MM.1S (cell line): Measurements from ENCODE around the gene HDLBP.

Experiments
- DNase-seq: peaks from one replicate; pipeline ENCODE4 v3.0.0-alpha.2; 2015
- H2AFZ ChIP-seq: fragments of 300-600 bp; sonication (generic); 2 replicates; pipeline ENCODE4 v1.6.0; 2016; ENCODE audit warnings: antibody characterized with exemption, low read length
- H3F3A ChIP-seq: fragments of 300-600 bp; sonication (generic); 2 replicates; pipeline ENCODE4 v1.6.1; 2016; ENCODE audit warnings: mild to moderate bottlenecking, antibody characterized with exemption, low read length, moderate library complexity, mixed read lengths; ENCODE audit not compliant: insufficient read depth
- H3K27ac ChIP-seq: fragments of 300-600 bp; sonication (generic); 2 replicates; pipeline ENCODE4 v1.5.1; 2016; ENCODE audit warnings: mild to moderate bottlenecking, low read length
- H3K27me3 ChIP-seq: fragments of 300-600 bp; sonication (generic); replicated peaks from 2 replicates; pipeline ENCODE4 v1.6.0; 2016; ENCODE audit warnings: low read length; ENCODE audit not compliant: insufficient read depth
- H3K36me3 ChIP-seq: fragments of 300-600 bp; sonication (generic); replicated peaks from 2 replicates; pipeline ENCODE4 v1.6.1; 2016; ENCODE audit warnings: mild to moderate bottlenecking, low read length, mixed read lengths; ENCODE audit not compliant: insufficient read depth
- H3K4me1 ChIP-seq: fragments of 300-600 bp; sonication (generic); 2 replicates; pipeline ENCODE4 v1.6.1; 2016; ENCODE audit warnings: low read length, mixed read lengths
- H3K4me2 ChIP-seq: fragments of 300-600 bp; sonication (generic); 2 replicates; pipeline ENCODE4 v1.6.0; 2016; ENCODE audit warnings: low read depth, low read length
- H3K4me3 ChIP-seq: fragments of 300-600 bp; sonication (generic); 2 replicates; pipeline ENCODE4 v1.5.1; 2016; ENCODE audit warnings: low read length, mixed read lengths
- H3K79me2 ChIP-seq: fragments of 300-600 bp; sonication (generic); 2 replicates; pipeline ENCODE4 v1.6.1; 2016; ENCODE audit warnings: mixed run types, low read length, mixed read lengths
- H3K9ac ChIP-seq: fragments of 300-600 bp; sonication (generic); 2 replicates; pipeline ENCODE4 v1.6.1; 2016; ENCODE audit warnings: low read length, mixed read lengths
- H3K9me2 ChIP-seq: fragments of 300-600 bp; sonication (generic); replicated peaks from 2 replicates; pipeline ENCODE4 v1.6.1; 2016; ENCODE audit warnings: mild to moderate bottlenecking, low read length, mixed read lengths; ENCODE audit not compliant: insufficient read depth
- H3K9me3 ChIP-seq: fragments of 300-600 bp; sonication (generic); replicated peaks from 2 replicates; pipeline ENCODE4 v1.6.1; 2016; ENCODE audit warnings: mild to moderate bottlenecking, low read length, mixed read lengths; ENCODE audit not compliant: insufficient read depth
- H4K20me1 ChIP-seq: fragments of 300-600 bp; sonication (generic); 2 replicates; pipeline ENCODE4 v1.6.1; 2016; ENCODE audit warnings: mild to moderate bottlenecking, low read length, moderate library complexity, mixed read lengths; ENCODE audit not compliant: insufficient read depth
- EZH2 ChIP-seq: fragments of 300-600 bp; sonication (generic); optimal IDR thresholded peaks from 2 replicates; pipeline ENCODE3; 2017; ENCODE audit warnings: low read depth, mild to moderate bottlenecking, antibody characterized with exemption, low read length, mixed read lengths
- EZH2phosphoT487 ChIP-seq: fragments of 300-600 bp; sonication (generic); IDR thresholded peaks from 2 replicates; pipeline ENCODE4 v1.6.1; 2018; ENCODE audit warnings: antibody characterized with exemption, low read length
- TF ChIP-seq, protein P1 (sequence below): fragments of 300-600 bp; sonication (generic); IDR thresholded peaks from 2 replicates; pipeline ENCODE4 v1.5.1; 2016; ENCODE audit warnings: antibody characterized with exemption, low read length, mixed read lengths

Gene HDLBP

DNA sequence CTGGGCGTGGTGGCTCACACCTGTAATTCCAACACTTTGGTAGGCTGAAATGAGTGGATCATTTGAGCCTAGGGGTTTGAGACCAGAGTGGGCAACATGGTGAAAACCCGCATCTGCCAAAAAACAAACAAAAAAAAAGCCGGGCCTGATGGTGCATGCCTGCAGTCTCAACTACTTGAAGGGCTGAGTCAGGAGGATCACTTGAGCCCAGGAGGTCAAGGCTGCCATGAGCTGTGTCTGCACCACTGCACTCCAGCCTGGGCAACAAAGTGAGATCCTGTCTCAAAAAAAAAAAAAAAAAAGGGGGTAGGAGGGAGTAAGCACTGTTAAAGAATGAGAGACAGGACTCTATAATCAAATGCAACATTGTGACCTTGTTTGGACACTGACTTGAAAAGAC is 54.6 kb downstream of the HDLBP start:
- no peak overlapping the region for H2AFZ ChIP-seq
- H3K27ac ChIP-seq = no peak overlapping the region
- no peaks in the 10 kb centered on the region for H3K27me3 ChIP-seq
- no peak overlapping the region for H3K4me2 ChIP-seq
- peaks cover 68% of the 10 kb centered on the region for H3K79me2 ChIP-seq
- H3K9me2 ChIP-seq = no peaks in the 10 kb centered on the region
- no peaks in the 10 kb centered on the region for H4K20me1 ChIP-seq
- H3K9me3 ChIP-seq = no peaks in the 10 kb centered on the region
- H3K4me1 ChIP-seq = no peaks in the 10 kb centered on the region
- H3F3A ChIP-seq = no peaks in the 10 kb centered on the region
- no peak overlapping the region for H3K9ac ChIP-seq
- no peak for TF ChIP-seq EZH2phosphoT487
- no peak for TF ChIP-seq EZH2
- TF ChIP-seq, protein P1, sequence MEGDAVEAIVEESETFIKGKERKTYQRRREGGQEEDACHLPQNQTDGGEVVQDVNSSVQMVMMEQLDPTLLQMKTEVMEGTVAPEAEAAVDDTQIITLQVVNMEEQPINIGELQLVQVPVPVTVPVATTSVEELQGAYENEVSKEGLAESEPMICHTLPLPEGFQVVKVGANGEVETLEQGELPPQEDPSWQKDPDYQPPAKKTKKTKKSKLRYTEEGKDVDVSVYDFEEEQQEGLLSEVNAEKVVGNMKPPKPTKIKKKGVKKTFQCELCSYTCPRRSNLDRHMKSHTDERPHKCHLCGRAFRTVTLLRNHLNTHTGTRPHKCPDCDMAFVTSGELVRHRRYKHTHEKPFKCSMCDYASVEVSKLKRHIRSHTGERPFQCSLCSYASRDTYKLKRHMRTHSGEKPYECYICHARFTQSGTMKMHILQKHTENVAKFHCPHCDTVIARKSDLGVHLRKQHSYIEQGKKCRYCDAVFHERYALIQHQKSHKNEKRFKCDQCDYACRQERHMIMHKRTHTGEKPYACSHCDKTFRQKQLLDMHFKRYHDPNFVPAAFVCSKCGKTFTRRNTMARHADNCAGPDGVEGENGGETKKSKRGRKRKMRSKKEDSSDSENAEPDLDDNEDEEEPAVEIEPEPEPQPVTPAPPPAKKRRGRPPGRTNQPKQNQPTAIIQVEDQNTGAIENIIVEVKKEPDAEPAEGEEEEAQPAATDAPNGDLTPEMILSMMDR = no peak
- H3K36me3 ChIP-seq = peaks cover 6% of the 10 kb centered on the region
- no peak for DNase-seq
- no peak overlapping the region for H3K4me3 ChIP-seq

DNA sequence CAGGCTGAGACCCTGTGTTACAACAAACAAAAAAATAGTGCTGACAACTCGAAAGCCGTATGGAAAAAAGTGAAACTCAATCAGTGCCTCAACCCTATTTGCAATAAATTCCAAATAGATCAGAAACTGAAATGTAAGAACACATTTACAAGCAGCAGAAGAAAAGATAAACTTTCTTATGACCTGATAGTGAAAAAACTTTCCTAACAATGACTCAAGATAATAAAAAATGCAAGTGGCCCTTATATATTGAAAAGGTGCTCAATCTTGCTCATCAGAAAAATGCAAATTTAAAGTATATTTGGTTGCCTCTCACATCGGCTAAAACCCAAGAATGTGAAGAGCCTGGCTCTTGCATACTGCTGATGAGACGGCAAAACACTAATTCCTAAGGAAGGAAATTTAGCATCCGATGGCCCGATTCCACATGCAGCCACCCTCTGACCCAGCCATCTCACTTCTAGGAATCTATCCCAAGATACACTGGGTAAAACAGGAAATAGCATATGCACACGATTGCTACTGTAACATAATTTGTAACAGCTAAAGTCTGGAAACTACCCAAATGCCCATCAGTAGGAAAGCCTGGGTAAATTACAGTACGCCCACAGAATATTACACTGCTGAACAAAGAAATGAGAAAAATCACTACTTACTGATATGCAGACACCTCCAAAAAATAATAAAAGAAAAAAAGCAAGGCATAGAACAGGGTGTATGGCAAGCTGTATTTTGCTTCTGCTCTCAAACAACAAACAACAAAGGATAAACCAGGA is 56.8 kb downstream of the HDLBP start:
- no peaks in the 10 kb centered on the region for H3K4me1 ChIP-seq
- H3K27ac ChIP-seq = no peak overlapping the region
- no peaks in the 10 kb centered on the region for H4K20me1 ChIP-seq
- no peak overlapping the region for H3K4me3 ChIP-seq
- H3K9ac ChIP-seq = no peak overlapping the region
- H3K9me2 ChIP-seq = no peaks in the 10 kb centered on the region
- H3K36me3 ChIP-seq = peaks cover 13% of the 10 kb centered on the region
- DNase-seq = no peak
- peaks cover 71% of the 10 kb centered on the region for H3K79me2 ChIP-seq
- no peaks in the 10 kb centered on the region for H3F3A ChIP-seq
- no peak overlapping the region for H2AFZ ChIP-seq
- H3K9me3 ChIP-seq = no peaks in the 10 kb centered on the region
- no peak overlapping the region for H3K4me2 ChIP-seq
- H3K27me3 ChIP-seq = no peaks in the 10 kb centered on the region
- TF ChIP-seq, protein P1 = no peak
- no peak for TF ChIP-seq EZH2phosphoT487
- TF ChIP-seq EZH2 = no peak

DNA sequence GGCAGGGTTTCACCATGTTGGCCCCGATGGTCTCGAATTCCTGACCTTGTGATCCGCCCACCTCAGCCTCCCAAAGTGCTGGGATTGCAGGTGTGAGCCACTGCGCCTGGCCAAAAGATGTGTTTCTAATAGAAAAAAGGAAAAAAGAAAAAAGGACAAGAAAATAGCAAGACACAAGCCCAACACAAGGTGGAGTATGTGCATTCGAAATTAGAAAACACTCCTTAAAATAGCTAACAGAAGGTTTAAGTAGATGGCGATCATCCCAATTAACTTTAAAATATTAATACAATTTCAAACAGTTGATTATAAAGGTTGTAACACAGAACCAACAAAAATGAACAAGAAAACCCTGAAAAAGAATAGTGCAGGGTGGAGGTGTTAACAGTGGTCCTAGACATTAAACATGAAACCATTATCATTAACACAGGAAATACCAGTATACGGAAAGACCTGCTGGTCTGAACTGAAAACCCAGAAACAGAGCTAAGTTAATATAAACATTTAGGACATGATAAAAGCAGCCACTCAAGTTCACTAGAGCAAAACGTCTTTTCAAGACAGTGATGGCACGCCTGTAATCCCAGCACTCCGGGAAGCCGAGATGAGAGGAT is 57.9 kb downstream of the HDLBP start:
- no peak overlapping the region for H3K4me3 ChIP-seq
- no peak for DNase-seq
- peaks cover 6% of the 10 kb centered on the region for H3K36me3 ChIP-seq
- H3K4me2 ChIP-seq = no peak overlapping the region
- no peaks in the 10 kb centered on the region for H3K27me3 ChIP-seq
- no peaks in the 10 kb centered on the region for H3K4me1 ChIP-seq
- TF ChIP-seq, protein P1 = no peak
- TF ChIP-seq EZH2phosphoT487 (no peak), EZH2 (no peak)
- H3F3A ChIP-seq = no peaks in the 10 kb centered on the region
- no peaks in the 10 kb centered on the region for H3K9me3 ChIP-seq
- H3K9me2 ChIP-seq = no peaks in the 10 kb centered on the region
- peaks cover 70% of the 10 kb centered on the region for H3K79me2 ChIP-seq
- no peak overlapping the region for H3K27ac ChIP-seq
- H4K20me1 ChIP-seq = no peaks in the 10 kb centered on the region
- H2AFZ ChIP-seq = no peak overlapping the region
- no peak overlapping the region for H3K9ac ChIP-seq
